ENCODE data around the gene DLGAP4. TPM values are rescaled to one million over a fixed set of nuclear protein-coding genes. Genes with fewer than 3 reads are reported as not detected.

The DLGAP4 gene
- polyA plus RNA-seq, 1 of the 3 experiments (the other 2 are of a cell fraction): 31.2 TPM

DNA sequence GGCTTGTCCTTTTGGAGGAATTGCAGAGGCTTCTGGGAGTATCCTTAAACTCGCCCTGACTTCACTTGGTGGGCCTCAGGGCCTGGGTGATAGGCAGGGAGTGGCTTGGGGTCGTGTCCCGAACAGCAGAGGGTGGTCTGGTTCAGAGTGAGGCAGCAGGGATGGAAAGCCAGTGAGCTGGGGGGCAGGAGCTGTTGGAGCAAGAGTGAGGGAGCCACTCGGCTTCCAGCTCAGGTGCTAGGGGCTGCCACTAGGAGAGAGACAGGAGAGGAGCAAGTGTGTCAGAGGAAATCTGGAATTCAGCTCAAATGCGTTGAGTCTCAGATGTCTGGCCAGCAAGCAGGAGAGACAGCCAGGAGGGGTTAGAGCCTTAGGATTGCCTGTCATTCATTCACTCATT is 85.8 kb downstream of the DLGAP4 start:
- H3K4me3 ChIP-seq (ENCODE audit: low read depth in 2 of 2, low read length in 1 of 2): no peak overlapping the region
- CTCF ChIA-PET: interaction anchor here (0.6 to 3.6 kb wide), 5 partner anchors 8 to 193 kb away, joined by 3 to 20 read pairs (median 5); no protein-coding TSS in a partner anchor
- POLR2A ChIA-PET: no interaction called here
- H3K79me2 ChIP-seq (ENCODE audit: insufficient read depth): no peaks in the 10 kb centered on the region
- no peaks in the 10 kb centered on the region for H3K9me3 ChIP-seq
- H4K20me1 ChIP-seq (ENCODE audit: insufficient read depth): no peaks in the 10 kb centered on the region
- no peaks in the 10 kb centered on the region for H3F3A ChIP-seq (replicated peaks; ENCODE audit: insufficient read depth)
- TF ChIP-seq EP300 (IDR thresholded peaks at IDR 0.05; ENCODE audit: borderline replicate concordance in 1 of 2, low read depth in 1 of 2, low read length in 1 of 2) (no peak), GABPA (IDR thresholded peaks at IDR 0.05; ENCODE audit: low read depth) (no peak), FOXM1 (IDR thresholded peaks at IDR 0.05; ENCODE audit: low read depth) (no peak)
- TF ChIP-seq, protein P1, sequence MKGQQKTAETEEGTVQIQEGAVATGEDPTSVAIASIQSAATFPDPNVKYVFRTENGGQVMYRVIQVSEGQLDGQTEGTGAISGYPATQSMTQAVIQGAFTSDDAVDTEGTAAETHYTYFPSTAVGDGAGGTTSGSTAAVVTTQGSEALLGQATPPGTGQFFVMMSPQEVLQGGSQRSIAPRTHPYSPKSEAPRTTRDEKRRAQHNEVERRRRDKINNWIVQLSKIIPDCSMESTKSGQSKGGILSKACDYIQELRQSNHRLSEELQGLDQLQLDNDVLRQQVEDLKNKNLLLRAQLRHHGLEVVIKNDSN (IDR thresholded peaks at IDR 0.05; ENCODE audit: borderline replicate concordance, low read depth): no peak
- H3K4me1 ChIP-seq (ENCODE audit: control insufficient read depth in 1 of 2, insufficient read depth in 2 of 2, low read depth in 1 of 2, low read length in 1 of 2): no peaks in the 10 kb centered on the region; a peak in 1 of 4 replicates
- no peak overlapping the region for H3K4me2 ChIP-seq
- no peak overlapping the region for H3K27ac ChIP-seq (ENCODE audit: low read depth in 2 of 2, low read length in 1 of 2)
- no peaks in the 10 kb centered on the region for H3K27me3 ChIP-seq (ENCODE audit: insufficient read depth)
- H2AFZ ChIP-seq (ENCODE audit: low read depth): no peak overlapping the region
- no peaks in the 10 kb centered on the region for H3K9me2 ChIP-seq
- WGBS (ENCODE audit: low lambda C conversion rate): 70% methylated on average over 5 of the region's 5 CpGs
- H3K36me3 ChIP-seq (replicated peaks in 1 of 2; ENCODE audit: control insufficient read depth in 1 of 2, insufficient read depth in 2 of 2, low read length in 1 of 2): no peaks in the 10 kb centered on the region
- no peak for DNase-seq
- H3K9ac ChIP-seq: no peak overlapping the region

DNA sequence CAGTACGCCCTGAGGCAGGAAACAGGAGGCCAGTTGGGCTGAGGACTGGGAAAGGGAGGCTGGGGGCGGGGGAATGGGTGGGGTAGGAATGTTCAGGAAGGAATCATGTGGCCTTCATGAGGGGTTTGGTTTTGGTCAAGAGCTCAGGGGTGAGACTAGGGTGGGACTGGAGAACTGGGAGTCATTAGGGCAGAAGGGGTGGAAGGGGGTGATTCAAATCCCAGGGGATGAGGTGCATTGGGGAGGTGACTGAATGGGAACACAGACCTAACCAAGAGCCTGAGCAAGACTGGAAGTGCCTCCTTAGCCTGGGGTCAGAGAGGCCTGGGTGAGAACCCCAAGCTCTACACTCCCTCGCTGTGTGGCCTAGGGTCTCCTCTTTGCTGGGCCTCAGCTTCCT is 86.8 kb downstream of the DLGAP4 start:
- Histone ChIP-seq H3K27me3 (ENCODE audit: insufficient read depth) (no peaks in the 10 kb centered on the region), H3K4me1 (ENCODE audit: control insufficient read depth in 1 of 2, insufficient read depth in 2 of 2, low read depth in 1 of 2, low read length in 1 of 2) (no peaks in the 10 kb centered on the region; a peak in 1 of 4 replicates)

More for the DNA sequence above, 86.8 kb downstream of the DLGAP4 start:
- Histone ChIP-seq H3K4me2 (no peak overlapping the region), H3K27ac (ENCODE audit: low read depth in 2 of 2, low read length in 1 of 2) (no peak overlapping the region), H3F3A (replicated peaks; ENCODE audit: insufficient read depth) (no peaks in the 10 kb centered on the region), H3K9ac (no peak overlapping the region), H4K20me1 (ENCODE audit: insufficient read depth) (no peaks in the 10 kb centered on the region), H3K79me2 (ENCODE audit: insufficient read depth) (no peaks in the 10 kb centered on the region), H3K9me3 (no peaks in the 10 kb centered on the region), H2AFZ (ENCODE audit: low read depth) (no peak overlapping the region), H3K4me3 (ENCODE audit: low read depth in 2 of 2, low read length in 1 of 2) (no peak overlapping the region), H3K36me3 (replicated peaks in 1 of 2; ENCODE audit: control insufficient read depth in 1 of 2, insufficient read depth in 2 of 2, low read length in 1 of 2) (no peaks in the 10 kb centered on the region), H3K9me2 (no peaks in the 10 kb centered on the region)
- CTCF ChIA-PET: no interaction called here
- TF ChIP-seq, protein P2, sequence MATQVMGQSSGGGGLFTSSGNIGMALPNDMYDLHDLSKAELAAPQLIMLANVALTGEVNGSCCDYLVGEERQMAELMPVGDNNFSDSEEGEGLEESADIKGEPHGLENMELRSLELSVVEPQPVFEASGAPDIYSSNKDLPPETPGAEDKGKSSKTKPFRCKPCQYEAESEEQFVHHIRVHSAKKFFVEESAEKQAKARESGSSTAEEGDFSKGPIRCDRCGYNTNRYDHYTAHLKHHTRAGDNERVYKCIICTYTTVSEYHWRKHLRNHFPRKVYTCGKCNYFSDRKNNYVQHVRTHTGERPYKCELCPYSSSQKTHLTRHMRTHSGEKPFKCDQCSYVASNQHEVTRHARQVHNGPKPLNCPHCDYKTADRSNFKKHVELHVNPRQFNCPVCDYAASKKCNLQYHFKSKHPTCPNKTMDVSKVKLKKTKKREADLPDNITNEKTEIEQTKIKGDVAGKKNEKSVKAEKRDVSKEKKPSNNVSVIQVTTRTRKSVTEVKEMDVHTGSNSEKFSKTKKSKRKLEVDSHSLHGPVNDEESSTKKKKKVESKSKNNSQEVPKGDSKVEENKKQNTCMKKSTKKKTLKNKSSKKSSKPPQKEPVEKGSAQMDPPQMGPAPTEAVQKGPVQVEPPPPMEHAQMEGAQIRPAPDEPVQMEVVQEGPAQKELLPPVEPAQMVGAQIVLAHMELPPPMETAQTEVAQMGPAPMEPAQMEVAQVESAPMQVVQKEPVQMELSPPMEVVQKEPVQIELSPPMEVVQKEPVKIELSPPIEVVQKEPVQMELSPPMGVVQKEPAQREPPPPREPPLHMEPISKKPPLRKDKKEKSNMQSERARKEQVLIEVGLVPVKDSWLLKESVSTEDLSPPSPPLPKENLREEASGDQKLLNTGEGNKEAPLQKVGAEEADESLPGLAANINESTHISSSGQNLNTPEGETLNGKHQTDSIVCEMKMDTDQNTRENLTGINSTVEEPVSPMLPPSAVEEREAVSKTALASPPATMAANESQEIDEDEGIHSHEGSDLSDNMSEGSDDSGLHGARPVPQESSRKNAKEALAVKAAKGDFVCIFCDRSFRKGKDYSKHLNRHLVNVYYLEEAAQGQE (IDR thresholded peaks at IDR 0.05; ENCODE audit: low read depth, low read length): no peak
- TF ChIP-seq JUND (IDR thresholded peaks at IDR 0.05) (no peak), MXI1 (IDR thresholded peaks at IDR 0.05; ENCODE audit: low read depth, low read length) (no peak), NFIC (IDR thresholded peaks at IDR 0.05; ENCODE audit: borderline replicate concordance) (no peak)
- 14% methylated on average over 3 of the region's 3 CpGs for whole genome bisulfite sequencing (ENCODE audit: low lambda C conversion rate)
- POLR2A ChIA-PET: no interaction called here
- DNase-seq: no peak

All from SK-N-SH (cell line).